Activated CD8-positive, alpha-beta memory T cell treated with anti-CD3 and anti-CD28 coated beads, Interleukin-2, amount 10 ng/mL, durations not matched to agents 7 days and 5 days (primary cell): ENCODE results near the gene PHACTR2. TPM values are rescaled to one million over a fixed set of nuclear protein-coding genes. Genes with fewer than 3 reads are reported as not detected.

Experiments used
- ATAC-seq: fragments of 150-1000 bp; cut with Tn5 transposase; one replicate; pipeline ENCODE4 v1.10.0; 2021; ENCODE audit warnings: moderate library complexity
- CTCF ChIA-PET: fragments of 350-600 bp; sonication (Branson Sonifier 250); formaldehyde crosslinking; loops from one replicate; lab custom pipeline; 2021; ENCODE audit warnings: antibody characterized with exemption; lab: Charles Lee
- DNase-seq: peaks from one replicate; pipeline ENCODE4 v3.0.0-alpha.2; 2020
- H3K27ac Mint-ChIP-seq: one replicate; pipeline ENCODE4 v1.8.0; 2021; ENCODE audit warnings: mild to moderate bottlenecking, mixed read lengths
- H3K27me3 Mint-ChIP-seq: one replicate; pipeline ENCODE4 v1.8.0; 2021; ENCODE audit warnings: mixed read lengths
- H3K36me3 Mint-ChIP-seq: one replicate; pipeline ENCODE4 v1.8.0; 2021; ENCODE audit warnings: mild to moderate bottlenecking, mixed read lengths
- H3K4me1 Mint-ChIP-seq: one replicate; pipeline ENCODE4 v1.8.0; 2021; ENCODE audit warnings: mixed read lengths
- H3K4me3 Mint-ChIP-seq: one replicate; pipeline ENCODE4 v1.8.0; 2021; ENCODE audit warnings: mild to moderate bottlenecking, moderate library complexity, mixed read lengths
- H3K9me3 Mint-ChIP-seq: one replicate; pipeline ENCODE4 v1.8.0; 2022; ENCODE audit warnings: low read depth, mixed read lengths
- total RNA-seq, 2 experiments: library from RNA; stranded (reverse); gene quantifications; one replicate each; pipeline ENCODE4 v1.2.3, GENCODE V29; 2021

The PHACTR2 gene
- total RNA-seq, 2 experiments from 2014 or later, result 24.2 to 28.0 TPM

GRCh38 chr6:143682805-143683204, 5.0 kb downstream of the PHACTR2 start:
- CTCF ChIA-PET, result no interaction called here
- peaks cover 13% of the 10 kb centered on the region for H3K4me1 Mint-ChIP-seq
- H3K27me3 Mint-ChIP-seq, result peaks cover 37% of the 10 kb centered on the region
- DNase-seq (no peak), ATAC-seq (no peak)
- no peak overlapping the region for H3K4me3 Mint-ChIP-seq
- peaks cover 3% of the 10 kb centered on the region for H3K36me3 Mint-ChIP-seq
- H3K9me3 Mint-ChIP-seq, result no peaks in the 10 kb centered on the region
- H3K27ac Mint-ChIP-seq, result no peak overlapping the region

GRCh38 chr6:143684486-143684885, 6.7 kb downstream of the PHACTR2 start:
- Mint-ChIP-seq H3K9me3 (no peaks in the 10 kb centered on the region), H3K4me1 (no peaks in the 10 kb centered on the region), H3K27me3 (peaks cover 24% of the 10 kb centered on the region), H3K36me3 (peaks cover 3% of the 10 kb centered on the region), H3K27ac (no peak overlapping the region), H3K4me3 (no peak overlapping the region)
- ATAC-seq (no peak), DNase-seq (no peak)
- CTCF ChIA-PET, result no interaction called here

GRCh38 chr6:143685653-143686052, 7.9 kb downstream of the PHACTR2 start:
- H3K27ac Mint-ChIP-seq, result no peak overlapping the region

GRCh38 chr6:143687591-143687990, 9.8 kb downstream of the PHACTR2 start:
- no peak for DNase-seq
- Mint-ChIP-seq H3K4me3 (no peak overlapping the region), H3K4me1 (no peaks in the 10 kb centered on the region), H3K27me3 (no peaks in the 10 kb centered on the region), H3K27ac (no peak overlapping the region), H3K9me3 (no peaks in the 10 kb centered on the region), H3K36me3 (no peaks in the 10 kb centered on the region)
- CTCF ChIA-PET, result no interaction called here
- no peak for ATAC-seq

More at GRCh38 chr6:143685653-143686052, 7.9 kb downstream of the PHACTR2 start:
- Mint-ChIP-seq H3K4me1 (no peaks in the 10 kb centered on the region), H3K9me3 (no peaks in the 10 kb centered on the region), H3K4me3 (no peak overlapping the region), H3K36me3 (peaks cover 3% of the 10 kb centered on the region), H3K27me3 (peaks cover 14% of the 10 kb centered on the region)
- ATAC-seq, result no peak
- no peak for DNase-seq
- CTCF ChIA-PET, result no interaction called here

- Mint-ChIP-seq H3K27ac (no peak overlapping the region), H3K36me3 (no peaks in the 10 kb centered on the region), H3K9me3 (no peaks in the 10 kb centered on the region), H3K4me3 (no peak overlapping the region), H3K4me1 (no peaks in the 10 kb centered on the region), H3K27me3 (no peaks in the 10 kb centered on the region)
- CTCF ChIA-PET, result interaction anchor here (0.7 to 1.3 kb wide), 2 partner anchors 113 to 175 kb away, joined by 3 read pairs; no protein-coding TSS in a partner anchor
- ATAC-seq, result no peak
- no peak for DNase-seq
These were observed 10.9 kb downstream of the PHACTR2 start for GRCh38 chr6:143688681-143689080.

DNA sequence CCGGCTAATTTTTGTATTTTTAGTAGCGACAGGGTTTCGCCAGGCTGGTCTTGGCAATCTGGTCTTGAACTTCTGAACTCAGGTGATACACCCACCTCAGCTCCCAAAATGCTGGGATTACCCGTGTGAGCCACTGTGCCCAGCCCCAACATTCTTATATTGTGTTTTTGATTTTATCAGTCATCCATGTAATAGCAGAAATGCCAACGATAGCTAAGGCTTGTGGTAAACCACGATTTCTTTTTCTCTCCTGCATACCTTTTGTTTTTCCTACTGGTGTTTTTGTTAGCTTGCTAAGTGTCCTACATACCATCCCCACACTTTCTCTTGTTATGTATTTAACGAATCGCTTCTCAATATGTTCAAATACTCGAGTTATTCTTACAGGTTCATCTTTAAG, 12.1 kb downstream of the PHACTR2 start:
- CTCF ChIA-PET, result interaction anchor here (1.3 kb wide), 1 partner anchor 115 kb away, joined by 3 read pairs; no protein-coding TSS in a partner anchor
- DNase-seq (no peak), ATAC-seq (no peak)
- H3K27ac Mint-ChIP-seq, result no peak overlapping the region
- no peak overlapping the region for H3K4me3 Mint-ChIP-seq
- H3K4me1 Mint-ChIP-seq, result no peaks in the 10 kb centered on the region
- no peaks in the 10 kb centered on the region for H3K36me3 Mint-ChIP-seq
- H3K27me3 Mint-ChIP-seq, result no peaks in the 10 kb centered on the region
- H3K9me3 Mint-ChIP-seq, result no peaks in the 10 kb centered on the region

GRCh38 chr6:143691155-143691554, 13.4 kb downstream of the PHACTR2 start:
- Mint-ChIP-seq H3K4me3 (no peak overlapping the region), H3K27ac (no peak overlapping the region), H3K27me3 (no peaks in the 10 kb centered on the region), H3K9me3 (no peaks in the 10 kb centered on the region), H3K4me1 (no peaks in the 10 kb centered on the region), H3K36me3 (no peaks in the 10 kb centered on the region)
- DNase-seq (no peak), ATAC-seq (no peak)
- CTCF ChIA-PET, result no interaction called here

DNA sequence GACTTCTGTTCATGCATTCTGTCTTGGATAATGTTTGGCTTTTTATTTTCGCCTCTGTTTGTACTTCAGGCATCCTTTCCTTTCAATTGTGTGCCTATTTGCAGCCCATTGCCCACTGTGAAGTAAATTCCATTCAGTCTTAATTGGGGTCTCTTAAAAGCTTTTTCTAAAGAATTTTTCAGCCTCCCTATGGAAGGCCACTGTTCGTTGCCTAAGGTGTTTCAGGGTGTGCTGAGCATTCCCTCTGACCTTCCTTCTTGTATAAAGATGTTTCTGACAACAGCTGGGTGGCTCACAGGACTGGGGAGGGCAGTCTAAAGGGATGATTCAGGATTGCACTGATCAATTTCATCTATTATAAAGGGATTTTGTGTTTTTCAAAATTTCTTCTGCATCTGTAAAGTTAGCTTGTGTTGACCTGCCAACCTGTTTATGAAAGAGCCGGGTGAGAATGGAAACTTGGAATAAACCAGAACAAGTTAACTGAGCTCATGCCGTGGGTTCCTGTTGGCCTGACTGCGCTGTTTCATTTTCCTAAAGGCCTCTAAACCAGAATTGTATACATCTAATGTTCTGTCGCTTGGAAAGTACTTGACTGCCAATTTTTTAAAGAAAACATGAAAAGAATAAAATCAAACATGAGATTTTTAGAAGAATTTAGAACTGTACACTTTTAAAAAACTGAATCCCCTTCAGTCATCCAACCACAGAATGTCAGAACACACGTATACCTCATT, 14.3 kb downstream of the PHACTR2 start:
- Mint-ChIP-seq H3K27ac (no peak overlapping the region), H3K36me3 (no peaks in the 10 kb centered on the region), H3K27me3 (no peaks in the 10 kb centered on the region), H3K4me1 (no peaks in the 10 kb centered on the region), H3K9me3 (no peaks in the 10 kb centered on the region), H3K4me3 (no peak overlapping the region)
- CTCF ChIA-PET, result no interaction called here
- DNase-seq, result no peak
- no peak for ATAC-seq

GRCh38 chr6:143692696-143693095, 14.9 kb downstream of the PHACTR2 start:
- no peak for ATAC-seq
- Mint-ChIP-seq H3K36me3 (no peaks in the 10 kb centered on the region), H3K9me3 (no peaks in the 10 kb centered on the region), H3K4me1 (no peaks in the 10 kb centered on the region), H3K4me3 (no peak overlapping the region), H3K27ac (no peak overlapping the region), H3K27me3 (no peaks in the 10 kb centered on the region)
- CTCF ChIA-PET, result no interaction called here
- DNase-seq, result no peak

DNA sequence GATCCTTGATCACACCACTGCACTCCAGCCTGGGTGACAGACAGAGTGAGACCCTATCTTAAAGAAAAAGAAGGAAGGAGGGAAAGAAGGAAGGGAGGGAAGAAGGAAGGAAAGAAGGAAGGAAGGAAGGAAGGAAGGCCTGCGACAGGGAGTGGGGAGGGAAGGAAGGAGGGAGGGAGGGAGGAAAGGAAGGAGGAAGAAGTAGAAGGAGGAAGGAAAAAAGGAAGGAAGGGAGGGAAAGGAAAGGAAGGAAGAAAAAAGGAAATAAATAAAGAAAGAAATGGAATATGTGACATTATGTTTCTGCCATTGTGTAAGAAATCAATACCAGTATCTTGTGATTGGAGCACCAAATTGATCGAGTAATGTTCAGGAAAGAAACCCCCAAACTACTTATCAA, 16.2 kb downstream of the PHACTR2 start:
- CTCF ChIA-PET, result no interaction called here
- H3K36me3 Mint-ChIP-seq, result no peaks in the 10 kb centered on the region
- ATAC-seq, result no peak
- DNase-seq, result no peak
- H3K27me3 Mint-ChIP-seq, result no peaks in the 10 kb centered on the region
- H3K4me3 Mint-ChIP-seq, result no peak overlapping the region
- H3K27ac Mint-ChIP-seq, result no peak overlapping the region
- H3K9me3 Mint-ChIP-seq, result no peaks in the 10 kb centered on the region
- H3K4me1 Mint-ChIP-seq, result peaks cover 4% of the 10 kb centered on the region

DNA sequence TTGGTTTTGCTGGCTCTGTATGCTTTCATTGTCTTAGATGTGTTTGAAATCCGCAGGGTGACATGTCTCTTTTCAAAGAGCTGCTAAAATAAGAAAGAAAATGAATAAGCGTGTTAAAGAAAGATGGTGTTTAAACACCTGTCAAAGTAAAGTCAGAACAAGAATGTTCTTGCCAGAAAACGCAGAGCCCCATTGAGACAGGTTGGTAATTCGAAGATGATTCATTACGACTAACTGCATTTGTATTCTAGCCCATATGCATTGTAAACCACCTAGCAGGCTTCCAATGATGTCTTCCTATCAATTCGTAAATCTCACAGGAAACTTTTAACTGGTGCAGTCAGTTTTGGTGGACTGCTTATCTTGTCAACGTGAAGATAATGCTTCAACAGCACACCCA, 16.8 kb downstream of the PHACTR2 start:
- Mint-ChIP-seq H3K27ac (no peak overlapping the region), H3K4me1 (peaks cover 4% of the 10 kb centered on the region), H3K4me3 (no peak overlapping the region), H3K9me3 (no peaks in the 10 kb centered on the region), H3K36me3 (no peaks in the 10 kb centered on the region), H3K27me3 (no peaks in the 10 kb centered on the region)
- CTCF ChIA-PET, result no interaction called here
- no peak for ATAC-seq
- no peak for DNase-seq

DNA sequence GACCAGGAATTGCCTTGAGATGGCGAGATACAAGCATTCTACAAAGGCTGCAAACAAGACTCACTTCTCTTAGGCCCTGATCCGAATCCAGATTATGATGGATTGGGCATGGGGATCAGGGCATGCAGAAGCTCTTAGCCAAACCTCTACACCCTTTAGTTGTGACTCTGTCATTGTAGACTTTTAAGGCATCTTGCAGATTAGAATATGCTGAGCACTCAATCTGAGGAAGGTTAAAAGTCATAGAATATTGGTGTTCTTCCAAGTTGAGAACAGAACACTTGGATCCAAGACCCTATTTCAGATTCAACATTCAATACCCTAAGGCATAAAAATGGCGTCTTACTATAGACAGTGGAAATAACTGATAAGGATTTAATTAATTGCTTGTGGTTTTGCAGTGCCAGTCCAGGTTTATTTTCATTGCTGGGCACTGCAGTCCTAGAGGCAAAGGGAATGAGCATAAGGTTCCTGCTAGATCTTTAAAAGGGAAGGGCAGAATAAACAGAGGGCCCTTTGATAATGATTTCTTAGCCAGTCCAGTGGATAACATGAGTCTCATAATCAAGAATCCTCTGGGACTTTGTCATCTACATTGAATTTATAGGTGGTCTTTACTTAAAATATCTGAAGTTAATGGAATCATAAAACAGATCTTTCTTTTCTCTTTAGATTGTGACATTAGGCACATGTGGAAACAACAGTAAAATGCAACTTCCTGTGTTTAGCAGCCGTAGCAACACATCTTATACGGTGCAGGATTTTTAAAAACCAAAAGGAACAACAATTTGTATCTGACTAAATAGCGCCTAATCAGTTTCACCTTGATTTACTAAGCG, 17.6 kb downstream of the PHACTR2 start:
- Mint-ChIP-seq H3K4me3 (no peak overlapping the region), H3K4me1 (peaks cover 4% of the 10 kb centered on the region), H3K27ac (no peak overlapping the region), H3K9me3 (no peaks in the 10 kb centered on the region), H3K36me3 (no peaks in the 10 kb centered on the region), H3K27me3 (no peaks in the 10 kb centered on the region)
- CTCF ChIA-PET, result no interaction called here
- DNase-seq (no peak), ATAC-seq (no peak)

DNA sequence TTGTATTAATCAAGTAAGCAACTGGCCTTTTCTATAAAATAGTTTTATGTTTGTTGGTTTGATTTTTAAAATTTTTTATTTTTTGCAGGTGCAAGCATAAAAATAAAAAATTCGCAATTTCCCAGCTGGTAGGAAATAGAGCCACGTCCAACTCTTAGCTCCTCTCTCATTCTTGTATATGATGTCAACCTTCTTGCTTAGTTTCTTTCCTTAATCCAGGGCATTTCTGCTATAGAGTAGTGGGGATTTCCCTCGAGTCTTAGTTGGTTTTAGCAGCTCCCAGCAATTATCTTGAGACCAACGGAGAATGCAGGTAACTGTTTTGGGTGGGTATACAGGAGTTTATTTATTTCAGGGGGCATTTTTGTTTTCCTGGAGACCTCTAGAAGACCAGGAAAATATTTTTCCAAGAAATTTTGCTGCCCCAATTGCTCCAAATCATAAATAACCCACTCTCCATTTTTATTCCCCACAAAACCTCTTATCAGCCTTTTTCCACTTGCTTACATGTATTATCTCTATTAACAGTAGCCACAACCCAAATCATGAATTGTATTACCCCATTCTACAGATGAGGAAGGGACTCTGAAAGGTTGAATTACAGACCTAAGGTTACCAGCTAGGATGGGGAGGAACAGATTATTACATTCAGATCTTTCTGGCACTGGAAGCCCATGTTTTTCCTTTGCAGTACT, 18.4 kb downstream of the PHACTR2 start:
- H3K9me3 Mint-ChIP-seq, result no peaks in the 10 kb centered on the region
- DNase-seq (no peak), ATAC-seq (no peak)
- no peak overlapping the region for H3K4me3 Mint-ChIP-seq
- no peaks in the 10 kb centered on the region for H3K36me3 Mint-ChIP-seq
- H3K27ac Mint-ChIP-seq, result no peak overlapping the region
- peaks cover 4% of the 10 kb centered on the region for H3K4me1 Mint-ChIP-seq
- CTCF ChIA-PET, result interaction anchor here (0.6 kb wide), 1 partner anchor 191 kb away, joined by 3 read pairs; no protein-coding TSS in a partner anchor
- H3K27me3 Mint-ChIP-seq, result no peaks in the 10 kb centered on the region
